GM12891 (cell line): ENCODE data around the gene GRPEL2.

Source experiments
- PAX5 ChIP-seq: IDR thresholded peaks from 2 replicates; pipeline ENCODE4 v1.6.1; 2011; ENCODE audit warnings: low read length, moderate library complexity, mild to moderate bottlenecking; ENCODE audit not compliant: insufficient read depth, severe bottlenecking
- POLR2A ChIP-seq: IDR thresholded peaks from 2 replicates; pipeline ENCODE4 v1.6.1; 2011; ENCODE audit warnings: low read depth, low read length, control low read depth
- POLR2AphosphoS5 ChIP-seq: IDR thresholded peaks from 2 replicates; pipeline ENCODE4 v1.6.1; 2011; ENCODE audit warnings: low read depth, low read length, control low read depth
- POU2F2 ChIP-seq: IDR thresholded peaks from 2 replicates; pipeline ENCODE4 v1.6.1; 2011; ENCODE audit warnings: low read depth, mild to moderate bottlenecking, control low read depth, low read length, moderate library complexity
- TAF1 ChIP-seq: IDR thresholded peaks from 2 replicates; pipeline ENCODE4 v1.6.1; 2011; ENCODE audit warnings: low read depth, low read length, control low read depth

DNA sequence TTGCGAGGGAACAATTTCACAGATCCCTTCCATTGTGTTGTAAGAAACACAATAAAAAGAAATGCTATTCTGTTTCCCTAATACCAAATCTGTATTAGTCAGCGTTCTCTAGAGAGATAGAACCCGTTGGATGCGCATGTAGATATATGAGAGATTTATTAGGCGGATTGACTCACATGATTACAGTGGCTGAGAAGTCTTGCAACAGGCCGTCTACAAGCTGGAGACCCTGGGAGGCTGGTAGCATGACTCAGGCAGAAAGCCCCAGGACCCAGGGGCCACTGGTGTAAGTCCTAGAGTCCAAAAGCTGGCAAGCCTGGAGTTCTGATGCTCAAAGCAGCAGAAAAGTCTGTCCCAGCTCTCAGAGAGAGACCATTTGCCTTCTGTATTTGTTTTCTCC is 52.2 kb downstream of the GRPEL2 start:
- TF ChIP-seq POLR2A = no peak
- no peak for TF ChIP-seq POLR2AphosphoS5
- TF ChIP-seq TAF1 = no peak
- TF ChIP-seq PAX5 = no peak
- TF ChIP-seq POU2F2 = no peak
